Neuronal stem cell (in vitro differentiated cells): ENCODE results near the gene UTS2B.
A peak's percentile ranks its signal among the peaks of the same experiment; 100 is the strongest.

Experiments used
- DNase-seq: peaks from one replicate; pipeline ENCODE4 v3.0.0-alpha.2; 2013; ENCODE audit warnings: low spot score
- H2AFZ ChIP-seq: one replicate; pipeline ENCODE4 v1.6.1; 2013; ENCODE audit warnings: mild to moderate bottlenecking, low read length, inconsistent platforms
- H2AK5ac ChIP-seq: 2 replicates; pipeline ENCODE4 v1.6.1; 2013; ENCODE audit warnings: low read depth, mild to moderate bottlenecking, inconsistent platforms, low read length, moderate library complexity, mixed read lengths
- H2BK120ac ChIP-seq: 2 replicates; pipeline ENCODE4 v1.6.1; 2013; ENCODE audit warnings: low read depth, mild to moderate bottlenecking, inconsistent platforms, low read length, moderate library complexity, mixed read lengths
- H2BK12ac ChIP-seq: one replicate; pipeline ENCODE4 v1.6.1; 2013; ENCODE audit warnings: low read length, inconsistent platforms
- H2BK15ac ChIP-seq: 2 replicates; pipeline ENCODE4 v1.6.1; 2013; ENCODE audit warnings: mild to moderate bottlenecking, low read length, inconsistent platforms, mixed read lengths
- H2BK5ac ChIP-seq: one replicate; pipeline ENCODE4 v1.6.1; 2013; ENCODE audit warnings: inconsistent platforms, mild to moderate bottlenecking, low read length, moderate library complexity
- H3K14ac ChIP-seq: one replicate; pipeline ENCODE4 v1.6.1; 2013; ENCODE audit warnings: low read length, inconsistent platforms
- H3K18ac ChIP-seq: 2 replicates; pipeline ENCODE4 v1.6.1; 2013; ENCODE audit warnings: low read length, inconsistent platforms
- H3K23ac ChIP-seq: 2 replicates; pipeline ENCODE4 v1.6.1; 2013; ENCODE audit warnings: low read depth, mild to moderate bottlenecking, mixed read lengths, low read length, inconsistent platforms; ENCODE audit not compliant: poor library complexity
- H3K27ac ChIP-seq: replicated peaks from 3 replicates; pipeline ENCODE4 v1.5.1; 2013; ENCODE audit warnings: low read length, inconsistent platforms
- H3K27me3 ChIP-seq, 3 experiments: 2 replicates each; pipeline ENCODE4 v1.6.1; 2013; ENCODE audit warnings: low read length in 3 of 3, mild to moderate bottlenecking in 2 of 3, inconsistent platforms in 1 of 3, low read depth in 1 of 3, mixed read lengths in 1 of 3, moderate library complexity in 1 of 3; ENCODE audit not compliant: control insufficient read depth in 3 of 3, insufficient read depth in 3 of 3
- H3K36me3 ChIP-seq, 2 donors: replicated peaks in 1 of 2; 2 replicates each; pipeline ENCODE4 v1.6.1; 2013; ENCODE audit warnings: low read length in 2 of 2; ENCODE audit not compliant: control insufficient read depth in 2 of 2, insufficient read depth in 2 of 2
- H3K4ac ChIP-seq: 2 replicates; pipeline ENCODE4 v1.6.1; 2013; ENCODE audit warnings: inconsistent platforms, mild to moderate bottlenecking, low read length, moderate library complexity
- H3K4me1 ChIP-seq, 2 donors: 1 replicate in 1 of 2; 2 replicates in 1 of 2; pipeline ENCODE4 v1.6.1; 2013; ENCODE audit warnings: low read length in 2 of 2, low read depth in 1 of 2; ENCODE audit not compliant: control insufficient read depth in 2 of 2, insufficient read depth in 1 of 2
- H3K4me2 ChIP-seq: one replicate; pipeline ENCODE4 v1.6.1; 2013; ENCODE audit warnings: mild to moderate bottlenecking, low read length, inconsistent platforms; ENCODE audit not compliant: insufficient read depth, poor library complexity, severe bottlenecking
- H3K4me3 ChIP-seq, 2 donors: 2 replicates each; pipeline ENCODE4 v1.5.1; 2013; ENCODE audit warnings: low read length in 2 of 2, mild to moderate bottlenecking in 2 of 2, inconsistent platforms in 1 of 2, moderate library complexity in 1 of 2
- H3K79me1 ChIP-seq: one replicate; pipeline ENCODE4 v1.6.1; 2013; ENCODE audit warnings: low read depth, mild to moderate bottlenecking, inconsistent platforms, low read length, moderate library complexity
- H3K9ac ChIP-seq: one replicate; pipeline ENCODE4 v1.6.1; 2013; ENCODE audit warnings: mild to moderate bottlenecking, low read depth, low read length, inconsistent platforms; ENCODE audit not compliant: poor library complexity
- H3K9me3 ChIP-seq, 2 donors: replicated peaks in 1 of 2; 2 replicates each; pipeline versions ENCODE3 to v1.6.1; 2013; ENCODE audit warnings: low read length in 2 of 2, mild to moderate bottlenecking in 2 of 2, inconsistent platforms in 1 of 2, low read depth in 1 of 2, mixed read lengths in 1 of 2, moderate library complexity in 1 of 2; ENCODE audit not compliant: control insufficient read depth in 2 of 2, insufficient read depth in 1 of 2
- H4K8ac ChIP-seq: one replicate; pipeline ENCODE4 v1.6.1; 2013; ENCODE audit warnings: low read depth, mild to moderate bottlenecking, inconsistent platforms, low read length, moderate library complexity
- H4K91ac ChIP-seq: one replicate; pipeline ENCODE4 v1.6.1; 2013; ENCODE audit warnings: low read length, low read depth, mild to moderate bottlenecking, inconsistent platforms; ENCODE audit not compliant: poor library complexity
- WGBS, 2 donors: extraction: QIAGEN DNeasy Blood & Tissue Kit; methylation state at CpG; one replicate each; pipeline ENCODE4 v1.1.7; 2013; ENCODE audit warnings: missing lambda C conversion rate in 2 of 2, mixed read lengths in 1 of 2; ENCODE audit not compliant: insufficient read length in 2 of 2, insufficient replicate concordance in 1 of 2; ENCODE audit errors: extremely low coverage in 2 of 2; 5-methylcytosine and 5-hydroxymethylcytosine counted together

The UTS2B gene

DNA sequence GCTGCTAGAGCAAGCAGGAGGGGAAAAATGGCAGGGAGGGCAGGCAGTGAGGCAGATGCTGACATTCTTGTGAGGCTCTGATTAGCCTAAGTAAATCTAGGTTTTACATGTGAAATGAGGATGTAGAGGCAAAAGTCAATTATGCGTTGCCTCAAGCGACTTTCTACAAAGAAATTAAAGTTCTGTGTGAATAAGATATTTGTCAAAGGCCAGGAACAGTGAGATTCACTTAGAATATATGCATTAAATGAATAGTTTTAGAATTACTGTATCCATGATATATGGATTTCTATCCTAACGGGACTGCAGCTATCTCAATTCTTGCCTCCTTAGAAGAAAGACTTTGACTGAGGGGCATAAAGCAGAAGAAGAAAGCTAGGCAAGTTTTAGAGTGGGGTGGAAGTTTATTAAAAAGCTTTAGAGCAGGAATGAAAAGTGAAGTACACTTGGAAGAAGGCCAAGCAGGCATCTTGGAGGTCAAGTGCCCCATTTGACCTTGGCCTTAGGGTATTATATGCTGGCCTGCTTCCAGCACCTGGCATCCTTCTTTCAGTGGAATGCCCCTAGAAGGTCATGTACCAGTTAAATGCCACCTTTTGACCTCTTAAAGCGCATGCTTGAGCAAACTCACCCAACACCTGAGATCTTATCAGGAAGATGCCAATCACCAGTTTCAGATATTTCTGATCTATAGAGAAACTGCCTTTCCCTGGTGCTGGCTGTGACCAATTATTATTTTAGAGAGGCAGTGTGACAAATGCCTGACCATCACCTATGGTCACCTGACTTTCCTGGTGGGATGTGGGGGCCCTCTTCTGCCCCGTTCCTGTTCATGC, 93.1 kb downstream of the UTS2B start:
- Histone ChIP-seq H2AFZ (no peak overlapping the region), H3K4me3 (no peak overlapping the region), H3K18ac (no peak overlapping the region), H4K8ac (no peak overlapping the region), H4K91ac (no peak overlapping the region), H2BK12ac (no peak overlapping the region), H2BK15ac (no peak overlapping the region), H3K79me1 (no peaks in the 10 kb centered on the region), H3K27me3 (no peaks in the 10 kb centered on the region), H3K4me2 (no peak overlapping the region), H3K27ac (no peak overlapping the region), H3K36me3 (no peaks in the 10 kb centered on the region), H3K4me1 (peaks cover 5 to 16% of the 10 kb centered on the region in 2 donors), H2AK5ac (no peak overlapping the region), H3K14ac (no peak overlapping the region), H3K9ac (no peak overlapping the region), H2BK120ac (no peak overlapping the region), H3K9me3 (no peaks in the 10 kb centered on the region), H3K4ac (no peak overlapping the region), H2BK5ac (no peak overlapping the region), H3K23ac (no peak overlapping the region)
- no peak for DNase-seq
- no CpG with 5 or more reads among the region's 5 CpGs for WGBS, 2 donors

DNA sequence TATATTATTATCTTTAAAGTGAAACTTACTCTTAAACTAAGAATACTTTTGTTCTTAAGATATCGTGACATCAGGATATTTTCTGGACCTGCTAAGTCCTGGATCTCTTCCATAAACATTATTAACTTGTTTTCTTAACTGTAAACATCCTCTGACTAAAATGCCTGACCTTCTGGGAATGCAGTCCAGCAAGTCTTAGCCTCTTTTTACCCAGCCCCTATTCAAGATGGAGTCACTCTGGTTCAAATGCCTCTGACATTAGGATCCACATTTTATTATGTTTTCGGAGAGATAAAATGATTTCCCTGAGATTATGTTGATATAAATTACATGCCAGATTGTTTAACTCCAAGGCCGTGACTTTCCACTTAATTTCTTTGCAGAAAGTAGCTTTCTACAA, 93.7 kb downstream of the UTS2B start:
- no CpG with 5 or more reads among the region's 3 CpGs for WGBS, 2 donors
- H3K4me2 ChIP-seq: no peak overlapping the region
- no peaks in the 10 kb centered on the region for H3K36me3 ChIP-seq
- no peaks in the 10 kb centered on the region for H3K9me3 ChIP-seq
- no peak overlapping the region for H2AK5ac ChIP-seq
- no peak overlapping the region for H2BK120ac ChIP-seq
- H3K18ac ChIP-seq: no peak overlapping the region
- H4K8ac ChIP-seq: no peak overlapping the region
- no peak overlapping the region for H3K23ac ChIP-seq
- no peak overlapping the region for H2AFZ ChIP-seq
- H3K79me1 ChIP-seq: no peaks in the 10 kb centered on the region
- H3K27me3 ChIP-seq: no peaks in the 10 kb centered on the region
- no peak overlapping the region for H2BK12ac ChIP-seq
- no peak for DNase-seq
- H3K9ac ChIP-seq: no peak overlapping the region
- no peak overlapping the region for H2BK5ac ChIP-seq
- H3K14ac ChIP-seq: no peak overlapping the region
- no peak overlapping the region for H2BK15ac ChIP-seq
- H3K4me3 ChIP-seq: no peak overlapping the region
- peaks cover 5 to 16% of the 10 kb centered on the region in 2 donors for H3K4me1 ChIP-seq
- no peak overlapping the region for H3K27ac ChIP-seq
- H4K91ac ChIP-seq: no peak overlapping the region
- H3K4ac ChIP-seq: no peak overlapping the region

- H2BK5ac ChIP-seq: no peak overlapping the region
- H3K14ac ChIP-seq: no peak overlapping the region
- H3K23ac ChIP-seq: no peak overlapping the region
- no peaks in the 10 kb centered on the region for H3K27me3 ChIP-seq
- no peak for DNase-seq
- H3K27ac ChIP-seq: no peak overlapping the region
- no peak overlapping the region for H4K8ac ChIP-seq
- H2BK12ac ChIP-seq: no peak overlapping the region
- H4K91ac ChIP-seq: no peak overlapping the region
- peak overlapping the region; percentile 2 for H2AFZ ChIP-seq
- H3K4me3 ChIP-seq: no peak overlapping the region
- H3K9ac ChIP-seq: no peak overlapping the region
- H3K36me3 ChIP-seq: no peaks in the 10 kb centered on the region
- H3K4ac ChIP-seq: no peak overlapping the region
- H3K9me3 ChIP-seq: no peaks in the 10 kb centered on the region
- no CpG with 5 or more reads among the region's 4 CpGs for WGBS, 2 donors
- H3K4me1 ChIP-seq: peaks cover 5 to 16% of the 10 kb centered on the region in 2 donors
- H3K79me1 ChIP-seq: no peaks in the 10 kb centered on the region
- no peak overlapping the region for H3K4me2 ChIP-seq
- no peak overlapping the region for H2AK5ac ChIP-seq
- no peak overlapping the region for H2BK120ac ChIP-seq
- H2BK15ac ChIP-seq: no peak overlapping the region
- H3K18ac ChIP-seq: no peak overlapping the region
Measured at GRCh38 chr3:191235331-191236314, 94.7 kb downstream of the UTS2B start.

GRCh38 chr3:191234216-191234615, 96.1 kb downstream of the UTS2B start:
- no peak overlapping the region for H2BK15ac ChIP-seq
- H3K36me3 ChIP-seq: no peaks in the 10 kb centered on the region
- no peak overlapping the region for H3K18ac ChIP-seq
- H3K4ac ChIP-seq: no peak overlapping the region
- no peak overlapping the region for H3K4me3 ChIP-seq
- H3K79me1 ChIP-seq: no peaks in the 10 kb centered on the region
- H4K91ac ChIP-seq: no peak overlapping the region
- H3K23ac ChIP-seq: no peak overlapping the region
- no peak overlapping the region for H3K9ac ChIP-seq
- no peak overlapping the region for H2BK120ac ChIP-seq
- H2BK5ac ChIP-seq: no peak overlapping the region
- H2AK5ac ChIP-seq: no peak overlapping the region
- H3K27ac ChIP-seq: no peak overlapping the region
- no peak overlapping the region for H3K14ac ChIP-seq
- no peak overlapping the region for H4K8ac ChIP-seq
- H3K4me1 ChIP-seq: peaks cover 5 to 16% of the 10 kb centered on the region in 2 donors
- H2AFZ ChIP-seq: no peak overlapping the region
- no peaks in the 10 kb centered on the region for H3K9me3 ChIP-seq
- H3K27me3 ChIP-seq: no peaks in the 10 kb centered on the region
- no peak overlapping the region for H2BK12ac ChIP-seq
- no peak overlapping the region for H3K4me2 ChIP-seq
- no peak for DNase-seq
- no CpG with 5 or more reads among the region's 9 CpGs for WGBS, 2 donors
